Urinary bladder (tissue), 4 donors: ENCODE measurements around the gene PAX1. TPM values are rescaled to one million over a fixed set of nuclear protein-coding genes. Genes with fewer than 3 reads are reported as not detected.
A peak's percentile ranks its signal among the peaks of the same experiment; 100 is the strongest.

ENCODE experiments used
- DNase-seq: peaks from one replicate; pipeline ENCODE4 v3.0.0-alpha.2; 2015; ENCODE audit errors: extremely low spot score
- H3K27ac ChIP-seq: one replicate; pipeline ENCODE4 v1.5.1; 2013; ENCODE audit warnings: low read depth, mild to moderate bottlenecking, moderate library complexity
- H3K36me3 ChIP-seq: one replicate; pipeline ENCODE4 v1.6.1; 2013; ENCODE audit warnings: mild to moderate bottlenecking, moderate library complexity; ENCODE audit not compliant: insufficient read depth
- H3K4me1 ChIP-seq: one replicate; pipeline ENCODE4 v1.6.1; 2013; ENCODE audit warnings: mild to moderate bottlenecking, moderate library complexity; ENCODE audit not compliant: insufficient read depth
- H3K4me3 ChIP-seq: one replicate; pipeline ENCODE4 v1.5.1; 2013; ENCODE audit warnings: low read depth, low read length
- WGBS: extraction: QIAGEN DNeasy Blood & Tissue Kit; methylation state at CpG from one replicate; pipeline ENCODE4 v1.1.7; 2013; 5-methylcytosine and 5-hydroxymethylcytosine counted together
- polyA plus RNA-seq: library from polyadenylated mRNA; stranded (reverse); fragments of 200-250 nt; gene quantifications from one replicate; pipeline ENCODE4 v1.2.3, GENCODE V29; 2013
- total RNA-seq: library from RNA; depleted of rRNA; stranded (reverse); fragments of >200 nt; gene quantifications from one replicate; pipeline ENCODE4 v1.2.3, GENCODE V29; 2014
- donor health status: healthy with polysubstance abuse.
- donor health status: healthy.

Gene PAX1
- total RNA-seq: not detected
- not detected for polyA plus RNA-seq

DNA sequence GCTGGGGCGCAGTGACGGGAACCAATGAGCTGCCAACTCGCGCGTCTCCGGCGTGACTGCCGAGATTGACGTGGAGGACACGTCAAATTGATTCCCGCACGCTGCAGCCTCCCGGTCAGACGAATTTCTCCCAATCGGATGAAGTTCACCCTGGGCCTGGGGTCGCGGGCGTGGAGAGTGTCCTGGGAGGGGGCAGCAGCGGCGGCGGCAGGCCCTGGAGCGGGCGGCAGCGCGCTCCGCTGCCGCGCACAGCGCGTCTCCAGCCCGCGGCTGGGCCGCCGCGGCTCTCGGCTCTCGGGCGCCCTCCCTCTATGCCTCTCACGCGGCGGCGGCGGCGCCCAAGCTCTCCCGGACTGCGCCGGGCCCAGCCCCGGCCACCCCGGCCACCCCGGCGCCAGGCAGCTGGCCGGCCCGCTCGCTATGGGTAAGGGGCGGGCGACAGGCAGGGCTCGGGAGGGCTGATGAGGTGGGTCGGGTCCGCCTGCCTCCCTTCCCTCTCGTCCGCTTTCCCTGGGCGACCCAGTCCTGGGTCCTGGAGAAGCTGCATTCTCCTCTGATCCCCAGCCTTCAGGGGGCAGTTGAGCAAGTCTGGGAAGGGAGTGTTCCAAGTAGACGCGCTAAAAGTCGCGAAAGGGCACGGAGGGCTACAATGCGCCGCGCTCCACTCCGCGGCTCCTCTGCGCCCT, at the start of gene PAX1:
Gene PAX1, plus strand, starts transcription at position 90 of the 686 bp plus-strand sequence. Its CDS starts 49 bp downstream, at position 139.
- no peaks in the 10 kb centered on the region for H3K4me1 ChIP-seq
- no peaks in the 10 kb centered on the region for H3K36me3 ChIP-seq
- no peak within 1 kb of the TSS for H3K4me3 ChIP-seq
- WGBS: 1% methylated on average over 73 of the region's 73 CpGs
- DNase-seq: no peak
- no peak within 1 kb of the TSS for H3K27ac ChIP-seq

DNA sequence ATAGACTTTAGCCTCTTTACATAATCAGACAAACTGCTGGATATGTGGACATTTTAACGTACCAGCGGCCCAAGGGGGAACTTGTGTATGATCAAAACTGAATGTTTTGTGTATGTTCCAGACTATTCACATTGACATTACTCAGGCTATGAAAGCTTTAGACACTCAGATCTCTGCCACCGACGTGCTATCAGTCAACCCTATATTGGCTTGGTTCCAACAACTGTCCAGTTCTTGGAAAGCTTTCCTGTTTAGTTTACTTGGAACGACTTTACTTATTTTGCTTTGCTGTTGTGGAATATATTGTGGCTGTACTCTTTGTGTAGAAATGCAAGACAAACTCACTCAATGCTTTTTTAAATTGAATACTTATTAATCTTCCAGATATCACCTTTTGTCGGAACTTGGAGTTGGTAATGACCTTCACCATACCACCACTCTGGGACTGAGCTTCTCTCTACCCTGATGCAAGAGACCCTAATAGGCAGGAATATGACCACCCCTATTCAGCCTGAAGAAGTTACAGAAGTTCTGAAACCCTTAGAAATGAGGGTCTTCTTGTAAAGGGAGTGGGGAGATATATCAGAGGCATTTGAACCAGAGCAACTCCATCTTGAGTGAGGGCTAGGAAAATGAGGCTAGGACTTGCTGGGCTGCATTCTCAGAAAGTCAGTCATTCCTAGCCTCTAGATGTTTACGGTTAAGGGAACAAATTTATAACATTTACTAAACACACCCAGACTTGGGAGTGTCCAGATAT, 49.0 kb upstream of the PAX1 start:
- no peaks in the 10 kb centered on the region for H3K36me3 ChIP-seq
- H3K4me1 ChIP-seq: no peaks in the 10 kb centered on the region
- no peak for DNase-seq
- H3K27ac ChIP-seq: no peak overlapping the region
- WGBS: 61% methylated on average over 7 of the region's 7 CpGs
- H3K4me3 ChIP-seq: no peak overlapping the region

DNA sequence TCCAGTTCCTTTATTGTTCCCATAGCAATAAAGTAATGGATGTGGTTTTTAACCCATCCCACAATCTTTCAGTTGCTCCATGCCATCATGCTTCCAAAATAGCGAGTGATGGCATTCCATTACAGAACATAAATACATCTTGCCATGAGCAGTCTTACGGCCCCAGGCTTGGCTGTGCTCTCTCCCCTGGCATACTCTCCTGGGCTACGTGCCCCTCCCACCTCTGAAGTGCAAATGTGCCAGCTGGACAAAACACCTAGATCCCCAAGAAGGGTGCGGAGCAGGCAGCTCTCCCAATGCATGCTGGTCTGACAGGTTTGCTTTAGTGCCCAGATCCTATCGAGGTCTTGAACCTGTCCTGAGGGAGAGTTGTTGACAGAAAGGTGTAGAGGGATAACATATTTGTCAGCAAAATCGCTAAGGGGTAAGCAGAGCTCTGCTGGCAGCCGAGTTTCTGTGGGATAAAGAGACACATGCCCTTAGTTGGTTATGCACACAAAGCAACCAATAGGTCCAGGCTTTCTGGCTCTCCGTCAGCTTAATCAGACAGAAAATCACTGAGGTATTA, 43.9 kb upstream of the PAX1 start:
- Histone ChIP-seq H3K4me1 (no peaks in the 10 kb centered on the region), H3K4me3 (no peak overlapping the region), H3K27ac (no peak overlapping the region), H3K36me3 (no peaks in the 10 kb centered on the region)
- WGBS: 60% methylated on average over 8 of the region's 8 CpGs
- DNase-seq: no peak

DNA sequence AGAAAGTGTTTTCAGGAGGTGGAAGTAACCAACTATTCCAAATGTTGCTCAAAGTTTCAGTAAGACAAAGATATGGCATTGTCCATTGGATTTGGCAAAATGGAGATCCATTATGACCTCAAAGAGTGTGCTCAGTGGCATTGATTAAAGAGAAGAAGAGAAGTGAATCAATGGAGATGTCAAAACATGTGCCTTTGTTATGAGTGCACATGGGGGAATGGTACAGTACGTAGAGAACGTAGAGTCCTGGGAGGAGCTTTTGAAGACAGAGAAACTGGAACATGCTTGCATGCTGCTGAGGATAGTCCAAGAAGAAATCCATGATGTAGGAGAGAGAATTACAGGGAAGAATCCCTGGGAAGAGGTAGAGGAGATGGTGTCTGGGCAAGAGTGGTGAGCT, 42.0 kb upstream of the PAX1 start:
- WGBS: 88% methylated on average over 2 of the region's 2 CpGs
- no peak for DNase-seq

DNA sequence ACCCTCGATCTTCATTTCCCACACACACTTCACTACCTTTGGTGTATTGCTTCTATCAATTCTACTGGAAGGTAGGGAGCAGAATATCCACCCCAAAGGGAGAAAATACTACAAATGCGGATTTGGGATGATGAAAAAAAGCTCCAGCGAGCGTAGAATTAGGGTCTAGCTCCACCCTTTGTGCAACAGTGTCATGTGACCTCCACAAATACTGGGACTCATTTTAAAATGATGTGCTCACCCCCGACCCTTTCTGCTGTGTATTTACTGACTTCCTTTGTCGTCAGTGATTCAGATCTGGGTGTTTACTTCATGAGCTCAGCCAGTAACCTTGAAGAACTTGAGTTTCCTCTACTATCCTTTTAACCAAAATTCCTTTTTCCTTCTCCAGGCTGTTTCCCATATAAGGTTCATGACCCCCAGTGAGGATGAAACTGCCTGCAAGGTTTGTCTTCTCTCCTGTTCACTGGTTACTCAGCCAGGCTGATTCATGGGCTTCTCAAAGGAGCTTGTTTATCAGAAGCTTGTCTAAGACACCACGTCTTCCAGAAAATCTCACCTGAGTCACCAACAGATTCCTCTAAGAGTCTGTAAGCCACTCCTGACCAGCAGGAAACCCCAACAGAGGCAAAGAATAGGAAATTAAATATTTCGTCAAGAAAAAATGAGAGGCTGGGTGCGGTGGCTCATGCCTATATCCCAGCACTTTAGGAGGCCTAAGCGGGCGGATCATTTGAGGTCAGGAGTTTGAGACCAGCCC, 39.6 kb upstream of the PAX1 start:
- H3K27ac ChIP-seq: no peak overlapping the region
- DNase-seq: no peak
- WGBS: 76% methylated on average over 11 of the region's 11 CpGs
- H3K4me1 ChIP-seq: no peaks in the 10 kb centered on the region
- H3K4me3 ChIP-seq: no peak overlapping the region
- H3K36me3 ChIP-seq: no peaks in the 10 kb centered on the region

More for the DNA sequence above, 42.0 kb upstream of the PAX1 start:
- Histone ChIP-seq H3K27ac (no peak overlapping the region), H3K4me1 (no peaks in the 10 kb centered on the region), H3K36me3 (no peaks in the 10 kb centered on the region), H3K4me3 (no peak overlapping the region)

DNA sequence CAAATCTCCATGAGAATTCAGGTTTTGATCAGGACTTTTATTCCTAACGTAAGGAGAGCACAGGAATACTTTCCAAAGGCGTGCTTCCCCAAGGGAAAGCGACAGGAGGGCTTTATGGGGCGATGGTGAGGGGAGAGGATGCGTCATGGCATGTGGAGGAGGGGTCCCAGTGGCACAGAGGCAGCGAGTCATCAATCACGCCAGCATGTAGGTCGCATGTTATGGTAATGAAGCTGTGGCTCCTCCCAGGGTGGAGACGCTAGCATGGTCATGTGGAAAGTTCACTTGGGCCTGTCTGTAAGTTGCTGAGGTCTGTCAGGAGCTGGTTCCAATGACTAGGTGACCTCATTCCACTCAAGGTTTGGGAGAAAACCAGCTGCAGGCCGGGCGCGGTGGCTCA, 35.3 kb upstream of the PAX1 start:
- no peak overlapping the region for H3K4me3 ChIP-seq
- 84% methylated on average over 12 of the region's 12 CpGs for WGBS
- no peak overlapping the region for H3K27ac ChIP-seq
- H3K36me3 ChIP-seq: no peaks in the 10 kb centered on the region
- no peaks in the 10 kb centered on the region for H3K4me1 ChIP-seq
- no peak for DNase-seq

DNA sequence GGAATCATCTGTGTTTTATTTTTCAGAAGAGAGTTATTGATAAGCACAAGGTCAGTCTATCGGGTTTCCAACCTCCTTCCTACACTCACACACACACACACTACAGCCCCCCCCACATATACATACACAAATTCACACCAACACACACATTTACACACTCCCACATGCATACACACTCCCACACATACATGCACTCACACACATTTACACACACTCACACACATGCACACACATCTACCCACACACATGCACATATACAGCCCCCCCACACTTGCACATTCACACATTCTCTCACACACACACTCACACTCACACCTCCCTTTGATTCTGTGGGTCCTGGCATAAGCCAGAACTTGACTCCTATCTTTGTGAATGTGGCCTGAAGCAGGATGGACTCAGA, 34.5 kb upstream of the PAX1 start:
- no peak for DNase-seq
- Histone ChIP-seq H3K4me3 (no peak overlapping the region), H3K36me3 (no peaks in the 10 kb centered on the region), H3K27ac (no peak overlapping the region), H3K4me1 (no peaks in the 10 kb centered on the region)
- WGBS: 83% methylated on average over 1 of the region's 1 CpG

DNA sequence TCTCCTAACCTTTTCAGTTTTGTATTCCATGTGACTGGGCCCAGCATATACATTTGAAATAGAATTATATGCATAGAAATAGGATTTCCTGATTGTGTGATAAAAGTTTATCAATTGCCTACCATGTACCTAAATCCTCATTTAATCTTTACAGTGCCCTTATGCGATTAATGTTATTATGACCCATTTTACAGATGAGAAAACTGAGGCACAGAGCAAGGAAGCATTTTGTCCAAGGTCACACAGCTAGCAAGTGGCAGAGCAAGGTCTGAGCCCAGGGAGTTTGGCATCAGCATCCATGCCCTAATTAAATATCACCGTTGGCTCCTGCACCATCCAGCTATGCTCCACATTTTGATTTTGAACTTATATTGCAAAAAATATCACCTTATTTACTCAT, 28.2 kb upstream of the PAX1 start:
- no peak for DNase-seq
- Histone ChIP-seq H3K4me1 (no peaks in the 10 kb centered on the region), H3K27ac (no peak overlapping the region), H3K4me3 (no peak overlapping the region), H3K36me3 (no peaks in the 10 kb centered on the region)
- WGBS: 93% methylated on average over 2 of the region's 2 CpGs

DNA sequence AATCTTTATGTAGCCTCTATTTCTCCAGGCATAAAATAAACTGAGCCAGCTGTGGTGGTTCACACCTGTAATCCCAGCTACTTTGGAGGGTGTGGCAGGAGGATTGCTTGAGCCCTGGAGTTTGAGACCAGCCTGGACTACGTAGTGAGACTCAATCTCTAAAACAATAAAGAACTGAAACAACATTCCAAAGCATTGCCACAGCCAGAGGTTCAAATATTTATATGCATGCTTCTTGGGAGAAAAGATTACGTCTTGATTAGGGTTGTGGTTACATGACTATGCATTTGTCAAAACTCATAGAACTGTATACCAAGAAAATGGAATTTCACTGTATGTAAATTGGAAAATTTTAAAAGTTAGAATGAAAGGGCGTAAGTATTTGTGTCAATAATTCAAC, 27.7 kb upstream of the PAX1 start:
- H3K36me3 ChIP-seq: no peaks in the 10 kb centered on the region
- no peak for DNase-seq
- no peak overlapping the region for H3K4me3 ChIP-seq
- H3K27ac ChIP-seq: no peak overlapping the region
- WGBS: 43% methylated on average over 3 of the region's 3 CpGs
- H3K4me1 ChIP-seq: no peaks in the 10 kb centered on the region

DNA sequence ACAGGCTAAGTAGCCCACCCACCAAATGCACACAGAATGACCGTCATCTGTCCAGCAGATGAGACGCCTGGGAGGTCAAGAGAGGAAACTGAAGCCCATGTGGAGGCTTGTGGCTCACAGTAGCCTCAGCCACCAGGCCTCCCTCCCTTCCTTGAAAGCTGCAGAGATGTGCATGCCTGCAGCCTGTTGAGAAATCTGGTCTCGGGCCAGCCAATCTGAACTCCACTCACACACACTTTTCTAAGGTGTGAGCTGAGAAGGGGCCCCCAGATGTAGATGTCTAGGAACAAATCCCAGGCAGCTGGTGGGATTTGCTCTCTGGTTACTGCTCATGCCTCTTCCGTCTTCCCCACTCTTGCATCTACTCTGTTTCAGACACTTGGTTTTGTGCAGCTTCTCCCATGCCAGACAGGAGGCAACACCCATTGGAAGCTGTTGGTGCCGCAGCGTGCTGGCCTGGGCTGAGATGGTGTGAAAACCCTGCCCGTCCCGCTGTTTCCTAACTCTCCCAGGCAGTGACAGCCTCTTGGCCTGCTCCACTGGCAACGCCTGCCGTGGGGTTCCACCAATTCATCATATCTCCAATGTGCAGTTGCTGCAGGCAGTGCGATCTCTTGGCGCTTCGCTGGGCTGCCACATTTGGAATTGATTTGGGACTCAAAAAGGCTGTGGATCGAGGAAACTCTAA, 24.1 kb upstream of the PAX1 start:
- Histone ChIP-seq H3K4me1 (no peaks in the 10 kb centered on the region), H3K36me3 (no peaks in the 10 kb centered on the region), H3K4me3 (no peak overlapping the region), H3K27ac (no peak overlapping the region)
- DNase-seq: no peak
- 56% methylated on average over 14 of the region's 14 CpGs for WGBS

DNA sequence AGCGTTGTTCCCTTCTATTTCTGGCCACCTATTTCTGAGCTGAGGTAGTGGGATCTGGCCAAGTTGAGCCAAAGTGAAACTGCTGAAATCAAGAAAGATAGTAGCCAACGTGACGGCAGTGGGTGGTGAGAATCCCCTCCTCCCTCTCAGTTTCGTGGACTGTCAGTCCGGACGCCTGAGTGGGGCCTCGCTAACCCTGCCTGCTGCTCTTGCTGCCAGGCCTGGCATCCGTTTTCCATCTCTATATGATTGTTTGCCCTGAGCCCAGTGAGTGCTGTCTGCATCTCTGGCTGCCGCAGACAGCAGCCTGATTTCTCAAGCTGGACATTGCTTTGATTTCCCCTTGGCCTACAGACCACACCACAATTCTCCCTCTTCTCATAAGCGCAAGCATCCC, 23.5 kb upstream of the PAX1 start:
- Histone ChIP-seq H3K36me3 (no peaks in the 10 kb centered on the region), H3K4me1 (no peaks in the 10 kb centered on the region), H3K4me3 (no peak overlapping the region), H3K27ac (no peak overlapping the region)
- DNase-seq: no peak
- 45% methylated on average over 10 of the region's 10 CpGs for WGBS

DNA sequence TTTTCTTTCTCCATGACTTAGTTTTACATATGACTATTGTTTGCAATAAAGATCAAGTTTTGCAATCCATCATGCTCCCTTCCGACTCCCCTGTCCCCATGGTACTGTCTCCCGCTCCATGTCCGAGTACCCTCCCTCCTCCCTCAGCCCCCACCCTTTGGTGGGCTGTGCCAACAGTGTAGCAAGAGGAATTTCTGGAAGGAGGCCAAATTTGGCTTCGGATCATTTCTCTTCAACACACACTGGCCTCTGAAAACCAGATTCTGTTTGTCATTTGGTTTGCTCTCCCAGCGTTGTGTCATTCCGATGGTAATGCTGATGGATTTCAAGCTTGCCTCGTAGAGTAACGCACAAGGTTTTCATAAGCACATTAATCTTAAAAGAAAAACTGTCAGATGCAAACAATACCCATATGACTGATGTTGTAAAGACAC, 22.9 kb upstream of the PAX1 start:
- H3K4me3 ChIP-seq: no peak overlapping the region

DNA sequence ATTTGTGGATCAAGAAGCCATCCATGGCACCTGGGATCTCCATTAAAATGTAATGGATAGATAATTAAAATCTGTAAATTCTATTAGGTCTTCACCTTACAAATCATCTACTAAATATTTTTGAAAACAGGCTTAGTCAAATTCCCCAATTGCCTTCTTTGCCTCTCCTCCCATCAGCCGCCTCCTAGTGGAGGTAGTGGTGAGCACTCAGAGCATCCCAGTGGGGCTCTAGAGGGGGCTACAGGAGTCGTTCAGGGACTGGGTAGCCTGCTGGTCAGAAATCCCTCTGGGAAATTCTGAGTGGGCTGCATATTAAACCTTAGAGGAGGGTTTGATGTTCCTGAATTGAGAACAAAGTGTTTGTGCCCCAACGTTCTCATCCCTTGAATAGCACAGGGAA, 20.8 kb upstream of the PAX1 start:
- no peak overlapping the region for H3K4me3 ChIP-seq
- H3K36me3 ChIP-seq: no peaks in the 10 kb centered on the region
- 47% methylated on average over 3 of the region's 3 CpGs for WGBS
- H3K4me1 ChIP-seq: no peaks in the 10 kb centered on the region
- no peak overlapping the region for H3K27ac ChIP-seq
- no peak for DNase-seq

More for the DNA sequence above, 22.9 kb upstream of the PAX1 start:
- peak; percentile 15 for DNase-seq
- 29% methylated on average over 8 of the region's 8 CpGs for whole genome bisulfite sequencing
- Histone ChIP-seq H3K4me1 (no peaks in the 10 kb centered on the region), H3K36me3 (no peaks in the 10 kb centered on the region), H3K27ac (no peak overlapping the region)
